ENCODE results near the gene SHROOM1.

SHROOM1 gene

DNA sequence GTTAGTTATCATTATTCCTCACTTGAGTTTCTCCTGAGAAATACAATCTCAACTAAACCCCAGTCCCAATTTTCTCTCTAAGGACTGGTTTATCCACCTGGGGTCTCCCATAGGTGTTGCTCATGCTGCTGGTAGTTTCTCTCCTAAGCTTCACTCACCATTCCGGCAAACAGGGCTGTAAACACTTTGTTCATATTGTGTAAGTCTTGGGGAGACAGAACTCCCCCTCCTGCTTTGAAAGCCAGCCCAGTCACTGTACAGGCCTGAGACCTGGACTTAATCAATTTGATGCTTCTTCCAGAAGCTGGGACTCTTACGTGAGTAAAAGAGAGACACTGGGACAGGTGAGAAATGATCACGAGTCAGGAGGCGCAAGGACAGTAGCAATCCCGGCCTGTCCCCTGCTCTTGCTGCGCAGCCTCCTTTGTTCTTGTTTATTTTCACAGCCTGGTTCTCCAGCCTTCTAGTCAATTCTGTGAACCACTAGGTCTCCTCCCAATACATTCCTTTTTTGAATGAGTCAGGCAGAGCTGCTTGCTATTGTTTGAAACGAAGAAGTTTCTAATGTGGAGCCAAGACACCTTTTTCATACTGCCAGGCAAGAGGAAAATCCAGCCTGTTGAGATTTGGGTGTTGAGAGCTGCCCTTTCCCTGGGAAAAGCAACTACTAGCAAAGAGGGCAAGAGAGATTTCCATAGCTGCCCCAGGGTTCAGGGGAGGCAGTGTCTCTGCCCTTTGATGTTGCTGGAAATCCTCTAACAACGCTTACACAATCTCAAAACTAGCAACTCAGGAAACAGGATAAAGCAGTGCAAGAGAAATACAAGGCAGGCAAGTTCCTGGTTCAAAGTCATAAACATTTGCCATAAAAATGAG, 9.2 kb upstream of the SHROOM1 start:
- no peak for DNase-seq (ENCODE audit: extremely low read depth, insufficient read length)
- Histone ChIP-seq H3K4me3 (replicated peaks; ENCODE audit: low read depth, low read length) (no peak overlapping the region), H3K27me3 (replicated peaks; ENCODE audit: control insufficient read depth, insufficient read depth, low read length) (no peaks in the 10 kb centered on the region), H3K36me3 (ENCODE audit: control insufficient read depth, insufficient read depth, low read length) (no peaks in the 10 kb centered on the region)
- TF ChIP-seq, protein P1, sequence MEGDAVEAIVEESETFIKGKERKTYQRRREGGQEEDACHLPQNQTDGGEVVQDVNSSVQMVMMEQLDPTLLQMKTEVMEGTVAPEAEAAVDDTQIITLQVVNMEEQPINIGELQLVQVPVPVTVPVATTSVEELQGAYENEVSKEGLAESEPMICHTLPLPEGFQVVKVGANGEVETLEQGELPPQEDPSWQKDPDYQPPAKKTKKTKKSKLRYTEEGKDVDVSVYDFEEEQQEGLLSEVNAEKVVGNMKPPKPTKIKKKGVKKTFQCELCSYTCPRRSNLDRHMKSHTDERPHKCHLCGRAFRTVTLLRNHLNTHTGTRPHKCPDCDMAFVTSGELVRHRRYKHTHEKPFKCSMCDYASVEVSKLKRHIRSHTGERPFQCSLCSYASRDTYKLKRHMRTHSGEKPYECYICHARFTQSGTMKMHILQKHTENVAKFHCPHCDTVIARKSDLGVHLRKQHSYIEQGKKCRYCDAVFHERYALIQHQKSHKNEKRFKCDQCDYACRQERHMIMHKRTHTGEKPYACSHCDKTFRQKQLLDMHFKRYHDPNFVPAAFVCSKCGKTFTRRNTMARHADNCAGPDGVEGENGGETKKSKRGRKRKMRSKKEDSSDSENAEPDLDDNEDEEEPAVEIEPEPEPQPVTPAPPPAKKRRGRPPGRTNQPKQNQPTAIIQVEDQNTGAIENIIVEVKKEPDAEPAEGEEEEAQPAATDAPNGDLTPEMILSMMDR (IDR thresholded peaks at IDR 0.05; ENCODE audit: insufficient read depth, low read length, poor library complexity, severe bottlenecking), result no peak

DNA sequence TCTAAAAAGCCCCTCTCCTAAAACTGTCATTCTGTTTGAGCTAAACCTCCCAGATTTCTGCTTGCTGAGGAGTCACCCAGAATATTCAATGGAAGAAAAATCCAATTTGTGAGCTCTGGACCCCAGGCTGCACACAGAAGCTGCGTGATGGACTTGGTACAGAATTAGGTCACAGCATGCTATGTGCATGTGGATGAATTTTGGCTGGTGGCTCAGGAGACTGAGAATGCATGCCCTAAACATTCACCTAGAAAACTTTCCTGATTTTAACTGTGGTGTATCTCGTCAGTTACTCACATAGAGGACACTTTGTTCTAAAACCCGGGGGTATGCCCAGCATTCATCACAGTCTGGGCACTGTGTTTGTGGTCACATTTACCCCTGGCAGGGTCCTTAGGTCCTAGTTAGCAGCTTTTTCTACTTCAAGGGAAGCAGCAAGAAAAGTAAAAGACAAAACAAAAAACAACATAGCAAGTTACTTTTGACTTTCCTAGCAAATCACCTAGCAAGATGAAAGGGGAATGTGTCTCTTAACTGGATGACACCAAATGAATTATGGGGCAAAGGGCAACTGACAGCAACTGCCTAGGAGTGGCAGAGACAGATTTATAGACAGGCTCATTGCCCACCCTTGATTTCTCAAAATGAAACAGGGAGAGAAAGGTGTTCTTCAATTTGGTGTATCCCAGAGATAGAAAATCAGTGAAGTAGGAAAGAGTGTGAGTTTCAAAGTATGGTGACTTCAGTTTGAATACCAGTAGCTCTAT, 8.3 kb upstream of the SHROOM1 start:
- TF ChIP-seq, protein P1 (IDR thresholded peaks at IDR 0.05; ENCODE audit: insufficient read depth, low read length, poor library complexity, severe bottlenecking), result no peak
- Histone ChIP-seq H3K27me3 (replicated peaks; ENCODE audit: control insufficient read depth, insufficient read depth, low read length) (no peaks in the 10 kb centered on the region), H3K36me3 (ENCODE audit: control insufficient read depth, insufficient read depth, low read length) (no peaks in the 10 kb centered on the region), H3K4me3 (replicated peaks; ENCODE audit: low read depth, low read length) (no peak overlapping the region)
- DNase-seq (ENCODE audit: extremely low read depth, insufficient read length), result no peak

DNA sequence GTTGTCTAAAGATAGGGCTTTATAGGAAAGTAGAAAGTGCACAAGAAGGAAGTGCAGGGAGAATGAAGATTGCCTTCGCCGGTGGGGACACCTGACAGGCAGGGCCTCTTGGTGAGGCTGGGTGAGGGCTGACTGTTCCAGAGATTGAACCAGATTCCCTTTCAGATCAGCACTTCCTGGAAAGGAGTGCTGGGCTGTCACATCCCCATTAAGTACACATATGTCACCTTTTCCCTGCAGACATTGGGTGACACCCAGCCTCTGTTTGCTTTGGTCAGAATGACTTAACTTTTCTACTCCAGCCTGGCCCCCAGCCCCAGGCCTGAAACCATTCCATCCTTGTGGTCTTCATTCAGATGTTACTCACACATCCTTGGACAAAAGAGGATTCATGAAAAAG, 7.4 kb upstream of the SHROOM1 start:
- no peak for DNase-seq (ENCODE audit: extremely low read depth, insufficient read length)

DNA sequence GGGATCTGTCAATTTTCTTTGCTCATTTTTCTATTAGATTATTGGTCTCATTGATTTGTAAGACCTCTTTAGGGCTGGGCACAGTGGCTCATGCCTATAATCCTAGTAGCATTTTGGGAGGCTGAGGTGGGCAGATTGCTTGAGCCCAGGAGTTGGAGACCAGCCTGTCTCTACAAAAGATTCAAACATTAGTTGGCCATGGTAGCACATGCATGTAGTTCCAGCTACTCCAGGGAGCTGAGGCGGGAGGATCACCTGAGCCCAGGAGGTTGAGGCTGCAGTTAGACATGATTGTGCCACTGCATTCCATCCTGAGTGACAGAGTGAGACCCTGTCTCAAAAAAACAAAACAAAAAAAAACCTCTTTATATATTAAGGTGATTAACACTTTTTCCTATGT, 6.4 kb upstream of the SHROOM1 start:
- TF ChIP-seq, protein P1 (IDR thresholded peaks at IDR 0.05; ENCODE audit: insufficient read depth, low read length, poor library complexity, severe bottlenecking), result no peak
- no peak overlapping the region for H3K4me3 ChIP-seq (replicated peaks; ENCODE audit: low read depth, low read length)
- DNase-seq (ENCODE audit: extremely low read depth, insufficient read length), result no peak
- no peaks in the 10 kb centered on the region for H3K36me3 ChIP-seq (ENCODE audit: control insufficient read depth, insufficient read depth, low read length)
- no peaks in the 10 kb centered on the region for H3K27me3 ChIP-seq (replicated peaks; ENCODE audit: control insufficient read depth, insufficient read depth, low read length)

More for the DNA sequence above, 7.4 kb upstream of the SHROOM1 start:
- Histone ChIP-seq H3K4me3 (replicated peaks; ENCODE audit: low read depth, low read length) (no peak overlapping the region), H3K36me3 (ENCODE audit: control insufficient read depth, insufficient read depth, low read length) (no peaks in the 10 kb centered on the region), H3K27me3 (replicated peaks; ENCODE audit: control insufficient read depth, insufficient read depth, low read length) (no peaks in the 10 kb centered on the region)
- TF ChIP-seq, protein P1 (IDR thresholded peaks at IDR 0.05; ENCODE audit: insufficient read depth, low read length, poor library complexity, severe bottlenecking), result no peak

DNA sequence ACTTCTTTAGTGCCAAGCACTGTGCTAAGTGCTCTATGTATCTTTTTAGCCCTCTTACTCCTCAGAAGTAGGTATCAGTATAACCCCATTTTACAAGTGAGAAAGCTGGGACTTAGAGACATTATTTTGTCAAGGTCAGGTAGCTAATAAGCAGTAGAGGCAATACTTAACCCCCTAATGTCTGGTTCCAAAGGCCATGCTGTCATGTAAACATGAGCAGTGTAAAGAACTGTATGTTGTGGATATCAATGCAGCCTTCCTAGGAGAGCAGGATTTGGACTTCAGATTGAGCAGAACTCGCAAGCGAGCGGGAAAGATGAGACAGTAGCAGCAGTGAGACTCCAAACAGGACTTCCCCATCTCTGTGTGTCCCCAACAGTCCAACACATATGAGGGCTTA, 3.6 kb upstream of the SHROOM1 start:
- Histone ChIP-seq H3K27me3 (replicated peaks; ENCODE audit: control insufficient read depth, insufficient read depth, low read length) (no peaks in the 10 kb centered on the region), H3K36me3 (ENCODE audit: control insufficient read depth, insufficient read depth, low read length) (no peaks in the 10 kb centered on the region), H3K4me3 (replicated peaks; ENCODE audit: low read depth, low read length) (no peak overlapping the region)
- TF ChIP-seq, protein P1 (IDR thresholded peaks at IDR 0.05; ENCODE audit: insufficient read depth, low read length, poor library complexity, severe bottlenecking), result no peak
- DNase-seq (ENCODE audit: extremely low read depth, insufficient read length), result no peak

All from GM06990 (cell line).